Activated T-cell treated with anti-CD3 and anti-CD28 coated beads, Interleukin-2, amount 50 U/mL, for 72 hours (primary cell): Measurements from ENCODE around the gene TAC3. TPM values are rescaled to one million over a fixed set of nuclear protein-coding genes. Genes with fewer than 3 reads are reported as not detected.
"Not testable (repeated sequence)": the region's sequence is repeated elsewhere in the genome, so short reads cannot be mapped to it uniquely, and the experiment has no call there.

Experiments used
- ATAC-seq, 2 donors: fragments of 150-1000 bp; cut with Tn5 transposase; replicated peaks in 1 of 2; 2 replicates each; pipeline ENCODE4 v1.10.0; 2021; ENCODE audit warnings: moderate library complexity in 2 of 2, mild to moderate bottlenecking in 1 of 2
- DNase-seq, 2 donors: peaks; one replicate each; pipeline ENCODE4 v3.0.0; 2021 to 2022; ENCODE audit warnings: mixed read lengths in 1 of 2
- H3K27ac Mint-ChIP-seq: one replicate; pipeline ENCODE4 v1.8.0; 2022; ENCODE audit warnings: mild to moderate bottlenecking, moderate library complexity, mixed read lengths
- H3K27me3 Mint-ChIP-seq: one replicate; pipeline ENCODE4 v1.8.0; 2022; ENCODE audit warnings: low read depth, mixed read lengths
- H3K36me3 Mint-ChIP-seq, 2 donors: one replicate each; pipeline ENCODE4 v1.8.0; 2022; ENCODE audit warnings: mixed read lengths in 2 of 2, mild to moderate bottlenecking in 1 of 2; ENCODE audit not compliant: insufficient read depth in 2 of 2
- H3K4me1 Mint-ChIP-seq: one replicate; pipeline ENCODE4 v1.8.0; 2022; ENCODE audit warnings: low read depth, mixed read lengths
- H3K4me3 Mint-ChIP-seq, 2 donors: one replicate each; pipeline ENCODE4 v1.8.0; 2022; ENCODE audit warnings: mild to moderate bottlenecking in 2 of 2, mixed read lengths in 2 of 2, moderate library complexity in 2 of 2
- H3K9me3 Mint-ChIP-seq, 2 donors: one replicate each; pipeline ENCODE4 v1.8.0; 2022; ENCODE audit warnings: mixed read lengths in 2 of 2
- total RNA-seq, 2 donors: library from RNA; stranded (reverse); gene quantifications; one replicate each; pipeline ENCODE4 v1.2.3, GENCODE V29; 2022

Gene TAC3
- total RNA-seq, 2 donors from 2014 or later = 4.2 to 4.4 TPM

DNA sequence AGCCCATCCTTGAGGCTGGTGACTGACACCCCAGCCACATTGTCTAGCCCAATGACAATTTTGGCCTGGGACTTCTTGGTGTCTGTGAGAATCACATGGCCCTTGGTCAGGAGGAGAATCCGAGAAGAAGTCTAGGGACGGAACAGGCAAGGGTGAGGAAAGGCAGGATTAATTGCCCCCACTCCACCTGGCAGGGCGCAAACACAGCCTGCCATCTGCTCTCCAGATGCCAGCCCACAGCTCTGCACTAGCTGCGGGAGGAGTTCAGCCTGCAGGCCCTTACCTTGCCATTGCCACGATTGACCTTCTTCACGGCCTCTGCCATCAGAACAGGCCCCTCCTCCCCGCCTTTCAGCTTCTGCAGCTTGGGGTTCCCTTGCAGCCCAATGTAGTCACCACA lies 13.1 kb upstream of the TAC3 start:
- no peak for DNase-seq
- Mint-ChIP-seq H3K27me3 (no peaks in the 10 kb centered on the region), H3K27ac (no peak overlapping the region), H3K9me3 (no peaks in the 10 kb centered on the region), H3K4me1 (peaks cover 55% of the 10 kb centered on the region), H3K4me3 (no peak overlapping the region), H3K36me3 (no peaks in the 10 kb centered on the region)
- no peak for ATAC-seq

GRCh38 chr12:57027805-57028153 lies 11.4 kb upstream of the TAC3 start:
- H3K27me3 Mint-ChIP-seq = no peaks in the 10 kb centered on the region
- ATAC-seq (peak; percentile 25 to 53), DNase-seq (no peak)
- peak overlapping the region in 1 of 2 donors; percentile 42 for H3K4me3 Mint-ChIP-seq
- H3K27ac Mint-ChIP-seq = peak overlapping the region; percentile 9
- no peaks in the 10 kb centered on the region for H3K36me3 Mint-ChIP-seq
- no peaks in the 10 kb centered on the region for H3K9me3 Mint-ChIP-seq
- peaks cover 55% of the 10 kb centered on the region for H3K4me1 Mint-ChIP-seq

DNA sequence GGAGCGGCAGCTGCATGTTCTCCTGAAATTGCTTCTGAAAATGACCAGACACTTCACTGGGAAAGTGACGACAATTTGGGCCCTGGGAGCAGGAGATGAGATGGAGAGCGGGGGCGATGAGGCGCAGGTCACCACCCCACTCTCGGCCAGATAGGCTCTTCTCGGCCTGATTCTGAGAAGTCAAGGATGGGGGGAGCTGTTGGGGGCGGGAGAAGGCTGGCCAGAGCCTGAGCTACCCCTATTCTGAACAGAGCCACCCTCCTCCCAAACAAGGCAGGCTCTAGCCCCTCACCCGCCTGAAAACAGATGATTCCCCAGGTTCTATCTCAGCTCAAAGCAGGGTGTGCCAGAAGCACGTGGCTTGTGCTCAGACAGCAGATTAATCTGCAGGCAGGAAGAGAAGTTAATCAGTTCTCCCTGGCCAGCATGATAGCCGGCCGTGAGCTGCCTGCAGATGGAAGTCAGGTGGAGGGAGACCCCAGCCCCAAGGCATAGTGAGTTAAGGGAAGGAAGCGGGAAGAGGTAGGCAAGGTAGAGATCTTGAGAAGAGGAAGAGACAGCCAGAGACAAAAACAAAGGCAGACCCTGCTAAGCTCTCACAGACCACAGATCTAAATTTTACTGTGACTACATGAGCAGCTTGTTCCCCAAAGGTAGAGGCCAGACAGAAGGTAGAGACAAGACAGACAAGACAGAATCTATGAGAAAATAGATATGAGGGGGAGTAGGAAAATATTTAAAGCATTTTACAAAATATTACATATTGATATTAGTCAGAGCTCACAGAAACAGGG lies 10.9 kb upstream of the TAC3 start:
- H3K4me1 Mint-ChIP-seq = peaks cover 51% of the 10 kb centered on the region
- ATAC-seq (peak; percentile 23 to 36), DNase-seq (no peak)
- no peaks in the 10 kb centered on the region for H3K9me3 Mint-ChIP-seq
- peak overlapping the region; percentile 9 for H3K27ac Mint-ChIP-seq
- no peaks in the 10 kb centered on the region for H3K27me3 Mint-ChIP-seq
- peak overlapping the region in 1 of 2 donors; percentile 42 for H3K4me3 Mint-ChIP-seq
- H3K36me3 Mint-ChIP-seq = no peaks in the 10 kb centered on the region

- Mint-ChIP-seq H3K36me3 (no peaks in the 10 kb centered on the region), H3K27me3 (no peaks in the 10 kb centered on the region), H3K4me3 (no peak overlapping the region), H3K9me3 (no peaks in the 10 kb centered on the region), H3K4me1 (peaks cover 36% of the 10 kb centered on the region), H3K27ac (no peak overlapping the region)
- DNase-seq (no peak), ATAC-seq (no peak)
Measured at GRCh38 chr12:57025196-57025595, 8.9 kb upstream of the TAC3 start.

- H3K27me3 Mint-ChIP-seq, H3K4me3 Mint-ChIP-seq, H3K36me3 Mint-ChIP-seq, H3K27ac Mint-ChIP-seq, H3K9me3 Mint-ChIP-seq, DNase-seq, ATAC-seq: not testable (repeated sequence)
- peaks cover 24% of the 10 kb centered on the region for H3K4me1 Mint-ChIP-seq
Measured at GRCh38 chr12:57022324-57022723, 6.0 kb upstream of the TAC3 start.

DNA sequence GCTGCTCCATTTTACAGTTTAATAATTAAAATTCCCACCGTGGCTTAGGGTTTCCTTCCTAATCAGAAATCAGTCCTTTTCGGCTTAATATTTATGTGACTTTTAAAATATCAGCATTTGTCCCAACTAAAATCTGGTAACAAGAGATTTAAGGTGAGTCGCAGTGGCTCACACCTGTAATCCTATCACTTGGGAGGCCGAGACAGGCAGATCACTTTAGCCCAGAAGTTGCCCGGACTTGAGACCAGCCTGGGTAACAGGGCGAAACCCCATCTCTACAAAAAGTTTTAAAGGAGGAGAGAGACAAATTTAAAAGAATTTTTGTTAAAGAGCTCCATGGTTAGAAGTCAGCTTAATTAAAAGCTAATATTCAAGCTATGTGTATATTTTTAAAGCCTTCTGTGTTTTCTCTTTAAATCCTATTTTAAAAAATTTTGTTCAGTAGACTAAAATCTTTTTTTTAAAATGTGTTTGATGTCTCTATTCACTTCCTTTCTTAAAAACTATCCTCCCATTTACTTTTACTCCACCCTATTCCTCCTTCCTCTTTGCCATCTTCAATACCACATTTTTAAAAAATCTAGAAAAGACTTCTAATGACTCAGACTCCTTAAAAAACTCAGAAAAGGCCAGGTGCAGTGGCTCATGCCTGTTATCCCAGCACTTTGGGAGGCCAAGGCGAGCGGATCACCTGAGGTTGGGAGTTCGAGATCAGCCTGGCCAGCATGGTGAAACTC lies 3.8 kb upstream of the TAC3 start:
- Mint-ChIP-seq H3K4me1 (peaks cover 9% of the 10 kb centered on the region), H3K36me3 (no peaks in the 10 kb centered on the region), H3K27me3 (no peaks in the 10 kb centered on the region), H3K4me3 (no peak overlapping the region), H3K27ac (no peak overlapping the region), H3K9me3 (no peaks in the 10 kb centered on the region)
- DNase-seq (no peak), ATAC-seq (no peak)

- peaks cover 3% of the 10 kb centered on the region for H3K27me3 Mint-ChIP-seq
- DNase-seq = no peak
- H3K27ac Mint-ChIP-seq = no peak overlapping the region
- ATAC-seq = no peak
- H3K36me3 Mint-ChIP-seq = no peaks in the 10 kb centered on the region
- H3K4me1 Mint-ChIP-seq = peaks cover 9% of the 10 kb centered on the region
- no peak overlapping the region for H3K4me3 Mint-ChIP-seq
- H3K9me3 Mint-ChIP-seq = no peaks in the 10 kb centered on the region
Measured at GRCh38 chr12:57018906-57019305, 2.6 kb upstream of the TAC3 start.

- H3K4me3 Mint-ChIP-seq, H3K9me3 Mint-ChIP-seq, DNase-seq, ATAC-seq, H3K4me1 Mint-ChIP-seq, H3K27me3 Mint-ChIP-seq, H3K36me3 Mint-ChIP-seq, H3K27ac Mint-ChIP-seq: not testable (repeated sequence)
Measured at GRCh38 chr12:57018353-57018752, 2.0 kb upstream of the TAC3 start.

DNA sequence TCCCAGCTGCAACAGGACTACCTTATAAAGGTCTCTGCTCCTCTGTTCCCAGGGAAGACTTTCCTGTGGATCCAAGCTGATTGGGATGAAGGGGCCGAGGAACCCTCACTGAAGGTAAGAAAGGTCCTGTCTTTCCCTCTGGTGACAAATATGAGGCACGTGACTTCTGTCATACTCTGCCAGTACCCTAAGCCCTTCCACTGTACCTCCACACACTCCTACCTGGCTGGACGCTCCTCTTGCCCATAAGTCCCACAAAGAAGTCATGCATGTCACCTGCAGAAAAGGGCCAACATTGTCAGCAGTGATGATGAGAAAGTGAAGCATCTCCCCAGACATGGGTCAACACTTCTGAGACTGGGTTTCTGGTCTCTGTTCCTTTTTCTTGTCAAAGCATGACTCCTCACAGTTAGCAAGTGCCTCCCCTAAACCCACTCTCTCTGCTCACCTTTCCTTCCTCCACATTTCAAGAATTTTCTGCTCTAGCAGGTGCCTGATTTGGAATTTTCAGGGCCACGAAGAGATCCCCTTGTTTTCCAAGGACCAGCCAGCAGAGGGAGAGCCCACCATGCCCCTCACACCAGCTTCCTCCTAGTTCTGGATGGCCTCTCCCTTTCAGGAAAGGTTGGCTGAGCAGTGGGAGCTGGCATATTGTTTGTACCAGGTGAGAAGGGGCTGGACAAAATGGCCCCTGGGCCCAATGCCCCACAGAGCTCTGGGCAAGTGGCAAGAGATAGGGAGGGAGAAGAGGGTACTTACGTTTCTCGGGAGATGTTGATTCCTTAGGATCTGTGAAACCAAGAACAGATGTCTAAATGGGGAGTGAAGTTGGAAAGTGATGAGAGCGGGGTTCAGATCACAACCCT lies 3.5 kb downstream of the TAC3 start:
- no peaks in the 10 kb centered on the region for H3K36me3 Mint-ChIP-seq

DNA sequence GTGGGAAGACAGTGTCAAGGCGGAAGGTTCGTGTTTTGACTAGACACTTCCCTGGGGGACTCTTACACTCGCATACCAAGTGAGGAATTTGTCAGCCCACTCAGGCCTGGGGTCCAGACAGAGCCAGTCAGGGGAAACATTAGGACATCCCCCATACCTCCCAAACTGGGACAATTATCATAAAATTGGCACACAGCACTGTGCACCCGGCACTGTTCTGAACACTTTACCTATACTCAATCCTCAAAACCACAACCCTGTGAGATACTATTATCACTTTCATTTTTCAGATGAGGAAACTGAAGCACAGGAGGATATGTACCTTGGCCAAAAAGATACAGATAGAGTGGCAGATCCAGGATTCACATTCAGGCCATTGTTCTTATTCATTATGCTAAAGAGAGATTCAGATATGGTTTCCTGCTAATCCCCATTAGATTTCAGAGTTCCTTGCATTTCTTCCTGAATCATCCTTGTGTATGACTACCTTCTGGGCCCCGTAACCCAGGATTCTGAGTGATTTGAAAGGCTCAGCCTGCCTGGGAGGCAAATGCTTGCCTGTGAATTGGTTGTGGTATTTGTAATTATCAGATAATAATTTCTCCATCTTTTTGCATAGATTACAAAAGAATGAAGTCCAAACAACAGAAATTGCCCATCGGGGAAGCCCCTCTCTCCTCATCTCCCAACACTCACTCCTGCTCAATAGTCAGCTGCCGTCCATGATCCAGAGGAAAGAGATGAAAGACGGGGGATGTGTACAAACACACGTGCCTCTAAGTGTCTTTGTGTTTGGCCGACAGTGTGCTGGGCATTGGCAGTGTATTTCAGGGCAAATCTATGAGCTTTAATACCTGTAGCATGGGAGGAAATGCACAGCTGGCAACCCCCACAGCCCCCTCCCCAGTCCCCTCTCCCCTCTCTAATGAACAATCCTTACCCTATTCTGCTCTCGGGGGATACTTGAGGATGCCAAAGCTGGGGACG lies 4.6 kb downstream of the TAC3 start:
- peak overlapping the region; percentile 55 to 62 for H3K4me3 Mint-ChIP-seq
- H3K27me3 Mint-ChIP-seq = peaks cover 7% of the 10 kb centered on the region
- no peaks in the 10 kb centered on the region for H3K9me3 Mint-ChIP-seq
- H3K36me3 Mint-ChIP-seq = no peaks in the 10 kb centered on the region
- ATAC-seq (peak; percentile 76 to 85), DNase-seq (peak in 1 of 2 donors; percentile 14)
- peaks cover 56% of the 10 kb centered on the region for H3K4me1 Mint-ChIP-seq
- peak overlapping the region; percentile 41 for H3K27ac Mint-ChIP-seq

More for the DNA sequence above, 3.5 kb downstream of the TAC3 start:
- Mint-ChIP-seq H3K27me3 (peaks cover 7% of the 10 kb centered on the region), H3K9me3 (no peaks in the 10 kb centered on the region), H3K4me1 (peaks cover 45% of the 10 kb centered on the region), H3K27ac (no peak overlapping the region), H3K4me3 (no peak overlapping the region)
- ATAC-seq (no peak), DNase-seq (no peak)

GRCh38 chr12:57010627-57011247 lies 5.6 kb downstream of the TAC3 start:
- no peak overlapping the region for H3K27ac Mint-ChIP-seq
- H3K4me3 Mint-ChIP-seq = peak overlapping the region; percentile 55 to 62
- peaks cover 7% of the 10 kb centered on the region for H3K27me3 Mint-ChIP-seq
- H3K9me3 Mint-ChIP-seq = no peaks in the 10 kb centered on the region
- no peak for ATAC-seq
- no peak for DNase-seq
- H3K36me3 Mint-ChIP-seq = no peaks in the 10 kb centered on the region
- H3K4me1 Mint-ChIP-seq = peaks cover 60% of the 10 kb centered on the region
